ENCODE results near the gene PUM1.

- TF ChIP-seq NR2C2 (IDR thresholded peaks at IDR 0.05; ENCODE audit: borderline replicate concordance, control insufficient read depth, insufficient read length, low read depth) (no peak), BMI1 (IDR thresholded peaks at IDR 0.05; ENCODE audit: borderline replicate concordance) (no peak), PBX3 (IDR thresholded peaks at IDR 0.05; ENCODE audit: insufficient replicate concordance, low read depth, low read length) (no peak), SIN3A (IDR thresholded peaks at IDR 0.05; ENCODE audit: low read depth, low read length) (no peak), NRF1 (conservative IDR thresholded peaks at IDR 0.05; ENCODE audit: low read depth, low read length) (no peak), POLR2A (IDR thresholded peaks at IDR 0.05; ENCODE audit: low read depth, low read length) (no peak), SIX5 (IDR thresholded peaks at IDR 0.05; ENCODE audit: low read depth, low read length, severe bottlenecking) (no peak), TCF7 (IDR thresholded peaks at IDR 0.05; ENCODE audit: borderline replicate concordance) (no peak), RAD51 (IDR thresholded peaks at IDR 0.05) (no peak), KDM1A (IDR thresholded peaks at IDR 0.05; ENCODE audit: borderline replicate concordance) (no peak), SUZ12 (IDR thresholded peaks at IDR 0.05; ENCODE audit: unreplicated experiment) (no peak), EZH2 (IDR thresholded peaks at IDR 0.05; ENCODE audit: borderline replicate concordance, control insufficient read depth, low read depth, low read length) (no peak)
- TF ChIP-seq, protein P1, sequence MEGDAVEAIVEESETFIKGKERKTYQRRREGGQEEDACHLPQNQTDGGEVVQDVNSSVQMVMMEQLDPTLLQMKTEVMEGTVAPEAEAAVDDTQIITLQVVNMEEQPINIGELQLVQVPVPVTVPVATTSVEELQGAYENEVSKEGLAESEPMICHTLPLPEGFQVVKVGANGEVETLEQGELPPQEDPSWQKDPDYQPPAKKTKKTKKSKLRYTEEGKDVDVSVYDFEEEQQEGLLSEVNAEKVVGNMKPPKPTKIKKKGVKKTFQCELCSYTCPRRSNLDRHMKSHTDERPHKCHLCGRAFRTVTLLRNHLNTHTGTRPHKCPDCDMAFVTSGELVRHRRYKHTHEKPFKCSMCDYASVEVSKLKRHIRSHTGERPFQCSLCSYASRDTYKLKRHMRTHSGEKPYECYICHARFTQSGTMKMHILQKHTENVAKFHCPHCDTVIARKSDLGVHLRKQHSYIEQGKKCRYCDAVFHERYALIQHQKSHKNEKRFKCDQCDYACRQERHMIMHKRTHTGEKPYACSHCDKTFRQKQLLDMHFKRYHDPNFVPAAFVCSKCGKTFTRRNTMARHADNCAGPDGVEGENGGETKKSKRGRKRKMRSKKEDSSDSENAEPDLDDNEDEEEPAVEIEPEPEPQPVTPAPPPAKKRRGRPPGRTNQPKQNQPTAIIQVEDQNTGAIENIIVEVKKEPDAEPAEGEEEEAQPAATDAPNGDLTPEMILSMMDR (IDR thresholded peaks at IDR 0.05 in 2 of 3, conservative IDR thresholded peaks at IDR 0.05 in 1 of 3; ENCODE audit: control insufficient read depth in 2 of 3, extremely low read depth in 1 of 3, insufficient read depth in 1 of 3, low read depth in 3 of 3, low read length in 3 of 3): no peak
Measured at GRCh38 chr1:31016868-31017267, 48.6 kb downstream of the PUM1 start.

Data from GM12878 (cell line).